Esophagus (tissue), 2 donors: ENCODE data around the gene EMILIN3. TPM values are rescaled to one million over a fixed set of nuclear protein-coding genes. Genes with fewer than 3 reads are reported as not detected.

Experiments
- H3K27ac ChIP-seq, 2 donors: one replicate each; pipeline ENCODE4 v1.5.1; 2013; ENCODE audit warnings: low read depth in 2 of 2, mild to moderate bottlenecking in 2 of 2, inconsistent platforms in 1 of 2, low read length in 1 of 2, moderate library complexity in 1 of 2
- H3K27me3 ChIP-seq, 2 donors: one replicate each; pipeline ENCODE4 v1.6.1; 2013; ENCODE audit warnings: low read length in 2 of 2, control low read depth in 1 of 2, mild to moderate bottlenecking in 1 of 2; ENCODE audit not compliant: insufficient read depth in 2 of 2, control insufficient read depth in 1 of 2
- H3K36me3 ChIP-seq, 2 donors: one replicate each; pipeline ENCODE4 v1.6.1; 2013; ENCODE audit warnings: low read length in 1 of 2; ENCODE audit not compliant: control insufficient read depth in 2 of 2, insufficient read depth in 2 of 2
- H3K4me1 ChIP-seq, 2 donors: one replicate each; pipeline ENCODE4 v1.6.1; 2013; ENCODE audit warnings: low read length in 1 of 2; ENCODE audit not compliant: control insufficient read depth in 2 of 2, insufficient read depth in 2 of 2
- H3K4me3 ChIP-seq, 2 donors: one replicate each; pipeline ENCODE4 v1.5.1; 2013; ENCODE audit warnings: low read length in 2 of 2, mild to moderate bottlenecking in 2 of 2, low read depth in 1 of 2, moderate library complexity in 1 of 2
- H3K9me3 ChIP-seq, 2 donors: one replicate each; pipeline ENCODE4 v1.6.1; 2013; ENCODE audit warnings: mild to moderate bottlenecking in 2 of 2, low read depth in 1 of 2, low read length in 1 of 2, moderate library complexity in 1 of 2; ENCODE audit not compliant: control insufficient read depth in 2 of 2, insufficient read depth in 1 of 2
- WGBS, 2 donors: extraction: QIAGEN DNeasy Blood & Tissue Kit; methylation state at CpG; one replicate each; pipeline ENCODE4 v1.1.7; 2013; 5-methylcytosine and 5-hydroxymethylcytosine counted together
- polyA plus RNA-seq, 2 donors: library from polyadenylated mRNA; stranded (reverse); fragments of 200-250 nt; gene quantifications; one replicate each; pipeline ENCODE4 v1.2.3, GENCODE V29; 2013
- donor health status: healthy with polysubstance abuse.
- donor health status: Bipolar disorder and iron deficiency.

EMILIN3 gene
- polyA plus RNA-seq, 2 donors: 0.27 to 0.43 TPM

GRCh38 chr20:41358717-41359116, 7.9 kb downstream of the EMILIN3 start:
- 72 to 92% methylated on average over 7 of the region's 7 CpGs for WGBS, 2 donors
- no peaks in the 10 kb centered on the region for H3K9me3 ChIP-seq
- no peaks in the 10 kb centered on the region for H3K4me1 ChIP-seq
- H3K27me3 ChIP-seq: no peaks in the 10 kb centered on the region
- peaks cover 0 to 46% of the 10 kb centered on the region in 2 donors for H3K36me3 ChIP-seq
- H3K4me3 ChIP-seq: no peak overlapping the region
- H3K27ac ChIP-seq: no peak overlapping the region

DNA sequence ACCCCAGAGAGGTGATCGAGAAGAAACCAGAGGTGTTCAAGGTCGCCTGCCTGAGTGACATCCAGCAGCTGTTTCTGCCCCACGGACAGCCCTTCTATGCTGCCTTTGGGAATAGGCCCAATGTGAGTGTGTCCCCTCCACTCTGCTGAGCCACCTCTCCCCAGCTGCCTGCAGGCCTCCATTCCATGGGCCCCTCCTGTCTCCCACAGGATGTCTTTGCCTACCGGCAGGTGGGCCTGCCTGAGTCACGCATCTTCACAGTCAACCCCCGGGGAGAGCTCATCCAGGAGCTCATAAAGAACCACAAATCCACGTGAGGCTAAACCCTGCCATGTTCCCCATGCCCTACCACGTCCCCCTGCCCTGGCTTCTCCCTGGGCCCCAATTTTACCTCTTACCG, 8.4 kb downstream of the EMILIN3 start:
- H3K27ac ChIP-seq: no peak overlapping the region
- peaks cover 0 to 48% of the 10 kb centered on the region in 2 donors for H3K36me3 ChIP-seq
- H3K9me3 ChIP-seq: no peaks in the 10 kb centered on the region
- 87 to 91% methylated on average over 9 of the region's 9 CpGs for WGBS, 2 donors
- H3K27me3 ChIP-seq: no peaks in the 10 kb centered on the region
- H3K4me3 ChIP-seq: no peak overlapping the region
- no peaks in the 10 kb centered on the region for H3K4me1 ChIP-seq

- Histone ChIP-seq H3K27ac (no peak overlapping the region), H3K4me1 (no peaks in the 10 kb centered on the region), H3K36me3 (peaks cover 0 to 54% of the 10 kb centered on the region in 2 donors), H3K27me3 (no peaks in the 10 kb centered on the region), H3K9me3 (no peaks in the 10 kb centered on the region), H3K4me3 (no peak overlapping the region)
- WGBS, 2 donors: 83 to 85% methylated on average over 11 of the region's 11 CpGs
Measured at GRCh38 chr20:41357424-41358163, 9.0 kb downstream of the EMILIN3 start.

DNA sequence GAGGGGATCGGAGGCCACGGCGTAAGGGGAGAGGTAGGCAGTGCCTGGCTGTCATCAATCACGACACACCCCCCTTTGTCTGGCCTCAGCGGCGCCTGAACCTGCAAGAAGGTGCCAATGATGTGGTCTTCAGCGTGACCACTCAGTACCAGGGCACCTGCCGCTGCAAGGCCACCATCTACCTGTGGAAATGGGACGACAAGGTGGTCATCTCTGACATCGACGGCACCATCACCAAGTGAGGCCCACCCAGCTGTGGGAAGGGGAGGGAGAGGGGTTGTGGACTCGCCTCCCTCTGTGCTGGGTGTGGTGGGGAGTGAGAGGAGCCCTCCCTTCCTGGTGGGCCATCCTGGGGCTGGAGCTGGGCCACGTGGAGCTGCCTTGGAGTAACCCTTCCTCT, 9.7 kb downstream of the EMILIN3 start:
- Histone ChIP-seq H3K36me3 (peaks cover 0 to 59% of the 10 kb centered on the region in 2 donors), H3K27me3 (no peaks in the 10 kb centered on the region), H3K4me3 (no peak overlapping the region), H3K27ac (no peak overlapping the region), H3K4me1 (no peaks in the 10 kb centered on the region), H3K9me3 (no peaks in the 10 kb centered on the region)
- WGBS, 2 donors: 82 to 89% methylated on average over 13 of the region's 13 CpGs

GRCh38 chr20:41355598-41356203, 10.9 kb downstream of the EMILIN3 start:
- H3K4me1 ChIP-seq: no peaks in the 10 kb centered on the region
- peaks cover 0 to 60% of the 10 kb centered on the region in 2 donors for H3K36me3 ChIP-seq
- WGBS, 2 donors: 91 to 95% methylated on average over 7 of the region's 7 CpGs

GRCh38 chr20:41355192-41355591, 11.4 kb downstream of the EMILIN3 start:
- no peaks in the 10 kb centered on the region for H3K4me1 ChIP-seq
- WGBS, 2 donors: 97% methylated on average over 3 of the region's 3 CpGs
- H3K27me3 ChIP-seq: no peaks in the 10 kb centered on the region
- H3K36me3 ChIP-seq: peaks cover 0 to 64% of the 10 kb centered on the region in 2 donors
- H3K9me3 ChIP-seq: no peaks in the 10 kb centered on the region
- H3K27ac ChIP-seq: no peak overlapping the region
- H3K4me3 ChIP-seq: no peak overlapping the region

More at GRCh38 chr20:41355598-41356203, 10.9 kb downstream of the EMILIN3 start:
- Histone ChIP-seq H3K9me3 (no peaks in the 10 kb centered on the region), H3K4me3 (no peak overlapping the region), H3K27me3 (no peaks in the 10 kb centered on the region), H3K27ac (no peak overlapping the region)

DNA sequence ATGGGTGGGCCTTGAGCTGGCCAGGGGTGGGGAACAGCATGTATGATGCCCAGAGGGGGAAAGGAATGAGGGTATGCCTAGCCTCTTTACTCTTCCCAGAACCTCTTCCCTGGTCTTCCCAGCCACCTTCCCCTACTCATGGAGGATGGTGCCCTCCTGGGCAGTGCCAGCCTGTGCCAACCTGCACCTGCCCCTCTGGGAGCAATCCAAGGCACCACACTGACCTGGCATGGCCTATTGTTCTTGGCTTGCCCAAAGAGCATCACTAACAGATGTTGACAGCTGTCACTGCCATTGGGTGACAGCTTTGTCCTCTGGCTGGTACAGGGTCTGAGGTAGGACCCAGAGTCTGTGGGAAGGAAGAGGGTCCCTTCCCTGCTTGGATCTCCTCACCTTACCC, 13.1 kb downstream of the EMILIN3 start:
- Histone ChIP-seq H3K36me3 (peaks cover 4 to 64% of the 10 kb centered on the region in 2 donors), H3K27me3 (no peaks in the 10 kb centered on the region), H3K9me3 (no peaks in the 10 kb centered on the region), H3K4me3 (no peak overlapping the region), H3K4me1 (no peaks in the 10 kb centered on the region), H3K27ac (no peak overlapping the region)

DNA sequence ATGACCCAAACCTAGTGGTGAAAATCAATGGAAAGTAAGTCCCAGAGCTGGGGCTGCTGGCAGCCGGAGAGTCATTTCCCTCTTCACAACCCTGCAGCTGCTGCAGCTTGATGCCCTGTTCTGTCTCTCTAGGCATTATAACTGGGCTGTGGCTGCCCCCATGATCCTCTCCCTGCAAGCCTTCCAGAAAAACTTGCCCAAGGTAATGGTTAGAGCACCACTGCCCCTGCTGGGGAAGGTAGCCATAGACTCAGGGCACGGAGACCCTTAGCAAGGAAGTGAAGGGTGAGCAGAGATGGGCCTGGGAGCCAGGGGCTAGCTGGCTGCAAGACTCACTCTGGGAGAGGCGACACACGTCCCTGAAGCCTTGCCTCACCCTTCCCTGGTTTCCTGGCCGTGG, 14.0 kb downstream of the EMILIN3 start:
- 86 to 87% methylated on average over 5 of the region's 5 CpGs for WGBS, 2 donors
- no peaks in the 10 kb centered on the region for H3K4me1 ChIP-seq
- no peaks in the 10 kb centered on the region for H3K27me3 ChIP-seq
- H3K36me3 ChIP-seq: peaks cover 5 to 61% of the 10 kb centered on the region in 2 donors
- no peaks in the 10 kb centered on the region for H3K9me3 ChIP-seq
- H3K27ac ChIP-seq: no peak overlapping the region
- no peak overlapping the region for H3K4me3 ChIP-seq

DNA sequence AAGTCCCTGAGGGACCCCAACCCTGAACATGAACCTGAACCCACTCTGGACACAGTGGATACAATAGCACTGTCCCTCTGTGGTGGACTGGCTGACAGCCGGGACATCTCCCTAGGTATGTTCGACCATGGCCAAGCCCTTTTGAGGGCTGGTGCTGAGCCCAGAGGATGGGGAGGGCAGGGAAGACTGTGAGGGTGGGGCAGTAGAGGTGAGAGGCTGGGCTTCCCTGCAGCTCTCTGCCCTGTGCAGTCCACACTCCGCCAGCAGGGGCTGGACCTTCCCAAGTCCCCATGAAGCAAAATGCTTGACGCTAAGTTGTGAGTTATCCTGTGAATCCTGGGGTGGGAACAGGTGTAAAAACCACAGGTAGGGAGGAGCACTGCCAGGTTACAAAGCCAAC, 14.5 kb downstream of the EMILIN3 start:
- Histone ChIP-seq H3K27ac (no peak overlapping the region), H3K9me3 (no peaks in the 10 kb centered on the region)
- WGBS, 2 donors: 77 to 81% methylated on average over 4 of the region's 4 CpGs

More for the DNA sequence above, 14.5 kb downstream of the EMILIN3 start:
- Histone ChIP-seq H3K4me3 (no peak overlapping the region), H3K36me3 (peaks cover 7 to 60% of the 10 kb centered on the region in 2 donors), H3K4me1 (no peaks in the 10 kb centered on the region), H3K27me3 (no peaks in the 10 kb centered on the region)
